KMS-11 (cell line): ENCODE measurements around the gene FAM124B.

Source experiments
- H2AFZ ChIP-seq: fragments of 200-600 bp; sonication (generic); 2 replicates; pipeline ENCODE4 v1.6.1; 2016; ENCODE audit warnings: antibody characterized with exemption, mixed run types, low read depth
- H3K27ac ChIP-seq: fragments of 200-600 bp; sonication (generic); 2 replicates; pipeline ENCODE4 v1.6.1; 2016; ENCODE audit warnings: mild to moderate bottlenecking, mixed run types
- H3K27me3 ChIP-seq: fragments of 200-600 bp; sonication (generic); 2 replicates; pipeline ENCODE4 v1.6.1; 2017; ENCODE audit warnings: mild to moderate bottlenecking, low read depth, mixed run types, moderate library complexity; ENCODE audit not compliant: insufficient read depth
- H3K36me3 ChIP-seq: fragments of 200-600 bp; sonication (generic); 2 replicates; pipeline ENCODE4 v1.6.1; 2017; ENCODE audit warnings: mild to moderate bottlenecking, mixed run types; ENCODE audit not compliant: insufficient read depth
- H3K4me1 ChIP-seq: fragments of 200-600 bp; sonication (generic); 2 replicates; pipeline ENCODE4 v1.6.1; 2016; ENCODE audit warnings: mild to moderate bottlenecking, low read depth, mixed run types; ENCODE audit not compliant: poor library complexity, severe bottlenecking
- H3K4me2 ChIP-seq: fragments of 200-600 bp; sonication (generic); 2 replicates; pipeline ENCODE4 v1.7.0; 2016; ENCODE audit warnings: mild to moderate bottlenecking, mixed run types
- H3K4me3 ChIP-seq: fragments of 200-600 bp; sonication (generic); IDR thresholded peaks from 2 replicates; pipeline ENCODE4 v1.6.1; 2017; ENCODE audit warnings: low read depth, low read length, mixed read lengths; ENCODE audit not compliant: insufficient read depth
- H3K79me2 ChIP-seq: fragments of 200-600 bp; sonication (generic); 2 replicates; pipeline ENCODE4 v1.6.1; 2016; ENCODE audit warnings: low read depth, mixed run types; ENCODE audit not compliant: insufficient read depth
- H3K9ac ChIP-seq: fragments of 200-600 bp; sonication (generic); 2 replicates; pipeline ENCODE4 v1.6.1; 2016; ENCODE audit warnings: mild to moderate bottlenecking, mixed run types
- H4K20me1 ChIP-seq: fragments of 200-600 bp; sonication (generic); 2 replicates; pipeline ENCODE4 v1.6.1; 2016; ENCODE audit warnings: mild to moderate bottlenecking, mixed run types; ENCODE audit not compliant: insufficient read depth
- TF ChIP-seq, protein P1 (sequence below): fragments of 200-600 bp; sonication (generic); conservative IDR thresholded peaks from 2 replicates; pipeline ENCODE4 v1.6.1; 2017; ENCODE audit warnings: low read depth, mild to moderate bottlenecking, antibody characterized with exemption, low read length, moderate library complexity, mixed read lengths

Gene FAM124B

DNA sequence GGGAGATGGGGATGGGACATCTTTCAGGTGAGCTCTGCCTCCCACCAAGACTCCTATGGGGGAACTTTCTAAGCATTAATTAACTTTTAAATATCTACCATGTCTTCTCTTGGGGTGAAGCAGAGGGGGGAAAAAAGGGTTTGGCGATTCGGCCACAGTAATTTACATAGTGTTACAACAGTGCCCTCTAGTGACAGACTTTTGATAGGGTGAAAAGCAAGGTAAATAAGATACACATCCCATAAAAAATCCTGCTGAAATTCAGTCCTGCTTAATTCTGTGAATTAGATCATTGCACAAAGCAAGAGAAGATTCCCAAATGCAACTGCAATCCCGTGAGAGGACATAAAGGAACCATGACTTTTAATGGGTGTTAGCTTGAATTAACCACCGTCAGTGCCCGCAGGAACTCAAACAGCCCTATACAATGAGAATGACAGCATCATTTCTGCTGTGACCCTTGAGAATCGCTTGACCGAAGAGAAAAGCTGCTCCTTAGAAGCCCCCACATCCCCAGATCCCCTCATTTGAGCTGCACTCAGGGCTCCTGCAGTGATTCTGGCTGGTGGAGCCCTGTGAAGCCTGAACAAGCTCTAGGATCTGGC is 32.8 kb downstream of the FAM124B start:
- Histone ChIP-seq H3K27ac (no peak overlapping the region), H3K4me1 (no peaks in the 10 kb centered on the region), H3K79me2 (no peaks in the 10 kb centered on the region), H3K4me2 (no peak overlapping the region), H3K9ac (no peak overlapping the region), H4K20me1 (no peaks in the 10 kb centered on the region), H3K36me3 (no peaks in the 10 kb centered on the region), H3K4me3 (no peak overlapping the region), H3K27me3 (no peaks in the 10 kb centered on the region), H2AFZ (0 out of 2 replicates have a peak overlapping the region, but pooled peaks have one; percentile 20)
- TF ChIP-seq, protein P1, sequence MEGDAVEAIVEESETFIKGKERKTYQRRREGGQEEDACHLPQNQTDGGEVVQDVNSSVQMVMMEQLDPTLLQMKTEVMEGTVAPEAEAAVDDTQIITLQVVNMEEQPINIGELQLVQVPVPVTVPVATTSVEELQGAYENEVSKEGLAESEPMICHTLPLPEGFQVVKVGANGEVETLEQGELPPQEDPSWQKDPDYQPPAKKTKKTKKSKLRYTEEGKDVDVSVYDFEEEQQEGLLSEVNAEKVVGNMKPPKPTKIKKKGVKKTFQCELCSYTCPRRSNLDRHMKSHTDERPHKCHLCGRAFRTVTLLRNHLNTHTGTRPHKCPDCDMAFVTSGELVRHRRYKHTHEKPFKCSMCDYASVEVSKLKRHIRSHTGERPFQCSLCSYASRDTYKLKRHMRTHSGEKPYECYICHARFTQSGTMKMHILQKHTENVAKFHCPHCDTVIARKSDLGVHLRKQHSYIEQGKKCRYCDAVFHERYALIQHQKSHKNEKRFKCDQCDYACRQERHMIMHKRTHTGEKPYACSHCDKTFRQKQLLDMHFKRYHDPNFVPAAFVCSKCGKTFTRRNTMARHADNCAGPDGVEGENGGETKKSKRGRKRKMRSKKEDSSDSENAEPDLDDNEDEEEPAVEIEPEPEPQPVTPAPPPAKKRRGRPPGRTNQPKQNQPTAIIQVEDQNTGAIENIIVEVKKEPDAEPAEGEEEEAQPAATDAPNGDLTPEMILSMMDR: peak; percentile 87

DNA sequence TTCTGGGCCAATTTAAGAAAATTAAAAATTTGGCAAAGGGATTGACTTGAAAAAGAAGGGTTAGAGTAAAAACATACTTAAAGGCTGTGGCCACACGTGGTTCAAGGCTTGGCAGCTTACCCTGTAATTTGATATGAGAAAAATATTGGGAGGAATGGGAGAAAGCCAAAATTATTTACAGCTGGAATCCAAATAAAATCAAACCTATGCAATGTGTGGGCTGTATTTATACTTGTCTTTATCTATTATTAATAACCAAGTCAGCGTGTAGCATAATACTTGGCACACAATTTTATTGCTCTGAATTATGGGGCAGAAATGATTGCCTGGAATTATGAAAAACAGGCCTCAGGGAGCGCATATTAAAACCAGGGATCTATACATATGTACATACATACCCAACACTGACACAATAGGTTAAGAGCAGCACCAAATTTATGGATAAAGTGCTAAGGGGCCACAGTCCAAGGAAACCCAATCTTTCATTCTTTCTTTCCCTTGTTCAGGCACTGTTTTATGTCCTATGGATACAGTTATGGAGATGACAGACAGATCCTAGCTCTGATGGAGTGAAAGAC is 35.6 kb downstream of the FAM124B start:
- Histone ChIP-seq H2AFZ (no peak overlapping the region), H3K9ac (no peak overlapping the region), H3K27ac (no peak overlapping the region), H3K4me1 (no peaks in the 10 kb centered on the region), H3K27me3 (no peaks in the 10 kb centered on the region), H4K20me1 (no peaks in the 10 kb centered on the region), H3K4me3 (no peak overlapping the region), H3K79me2 (no peaks in the 10 kb centered on the region), H3K36me3 (no peaks in the 10 kb centered on the region), H3K4me2 (no peak overlapping the region)
- TF ChIP-seq, protein P1: no peak

DNA sequence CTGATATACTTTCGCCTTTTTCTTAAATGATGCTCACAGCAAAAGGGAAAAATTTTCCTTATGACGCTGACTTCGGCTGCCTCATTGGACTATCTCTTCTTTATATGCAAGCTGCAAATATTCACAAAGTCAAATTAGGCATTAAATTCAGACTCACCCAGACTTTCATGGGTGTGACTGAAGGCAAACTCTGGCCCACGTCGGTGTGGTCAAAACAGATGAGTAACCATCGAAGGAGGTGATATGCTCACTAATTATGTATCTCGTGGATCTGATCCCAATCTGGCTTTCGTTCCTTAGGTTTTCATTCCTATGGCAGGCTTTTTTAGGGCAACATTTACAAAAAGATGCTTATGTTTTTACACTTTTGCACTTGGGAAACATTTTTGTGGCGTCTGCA is 36.6 kb downstream of the FAM124B start:
- Histone ChIP-seq H3K79me2 (no peaks in the 10 kb centered on the region), H4K20me1 (no peaks in the 10 kb centered on the region), H3K4me2 (no peak overlapping the region), H3K4me1 (no peaks in the 10 kb centered on the region), H3K4me3 (no peak overlapping the region), H3K27me3 (no peaks in the 10 kb centered on the region), H3K36me3 (no peaks in the 10 kb centered on the region), H3K9ac (no peak overlapping the region), H3K27ac (no peak overlapping the region), H2AFZ (no peak overlapping the region)
- TF ChIP-seq, protein P1: no peak

DNA sequence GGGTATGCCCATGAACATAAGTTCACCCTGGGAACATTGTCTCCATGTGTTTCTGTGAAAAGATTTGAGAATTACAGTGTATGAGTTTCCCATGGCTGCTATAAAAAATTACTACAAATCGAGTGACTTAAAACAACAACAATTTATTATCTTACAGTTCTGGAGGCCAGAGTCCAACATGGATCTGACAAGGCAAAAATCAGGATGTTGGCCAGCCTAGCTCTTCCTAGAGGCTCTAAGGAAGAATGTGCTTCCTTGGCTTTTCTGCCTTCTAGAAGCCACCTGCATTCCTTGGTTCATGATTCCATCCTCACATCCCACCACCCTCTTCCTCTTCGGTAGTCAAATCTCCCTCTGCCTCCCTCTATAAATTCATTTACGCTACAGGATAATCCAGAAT is 38.6 kb downstream of the FAM124B start:
- no peak overlapping the region for H2AFZ ChIP-seq
- no peak overlapping the region for H3K4me3 ChIP-seq
- no peaks in the 10 kb centered on the region for H3K27me3 ChIP-seq
- H3K4me1 ChIP-seq: no peaks in the 10 kb centered on the region
- H3K79me2 ChIP-seq: no peaks in the 10 kb centered on the region
- H4K20me1 ChIP-seq: no peaks in the 10 kb centered on the region
- H3K9ac ChIP-seq: no peak overlapping the region
- TF ChIP-seq, protein P1: no peak
- H3K36me3 ChIP-seq: no peaks in the 10 kb centered on the region
- no peak overlapping the region for H3K4me2 ChIP-seq
- H3K27ac ChIP-seq: no peak overlapping the region
